GM21723 (cell line): ENCODE results near the gene SLC26A11.
A peak's percentile ranks its signal among the peaks of the same experiment; 100 is the strongest.

Experiments
- ATAC-seq: cut with Tn5 transposase; IDR thresholded peaks from one replicate; pipeline ENCODE4 v1.9.1; 2021; ENCODE audit warnings: mild to moderate bottlenecking, moderate library complexity; ENCODE audit not compliant: unreplicated experiment

SLC26A11 gene

GRCh38 chr17:80220054-80220735 is at the start of gene SLC26A11, which contains the start of gene SGSH:
Gene SLC26A11 (plus strand): TSS chr17:80220427. CDS start chr17:80221561, 1,134 bp downstream.
Gene SGSH (minus strand): TSS chr17:80220333. CDS start chr17:80220313, 20 bp downstream.
- peak; percentile 39 for ATAC-seq

- no peak for ATAC-seq
Measured at GRCh38 chr17:80171681-80172080, 48.5 kb upstream of the SLC26A11 start.

DNA sequence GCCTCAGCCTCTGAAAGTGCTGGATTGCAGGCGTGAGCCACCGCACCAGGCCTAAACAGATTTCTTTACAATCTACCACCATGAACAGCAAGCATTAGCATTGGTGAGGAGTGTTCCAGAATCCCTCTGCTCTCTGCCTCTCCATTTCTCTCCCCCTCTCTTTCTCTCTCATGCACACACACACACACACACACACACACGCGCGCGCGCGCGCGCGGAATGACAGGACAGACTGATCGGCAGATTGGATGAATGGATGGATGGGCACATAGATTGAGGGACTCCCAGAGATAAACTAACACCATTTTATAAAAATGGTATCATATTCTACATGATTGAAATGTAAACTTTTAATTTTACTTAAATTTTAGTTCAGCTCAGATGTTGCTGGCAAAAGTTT is 47.1 kb upstream of the SLC26A11 start:
- no peak for ATAC-seq

- no peak for ATAC-seq
Measured at GRCh38 chr17:80173916-80174315, 46.3 kb upstream of the SLC26A11 start.

GRCh38 chr17:80176757-80177156 is 43.5 kb upstream of the SLC26A11 start:
- ATAC-seq, result no peak

DNA sequence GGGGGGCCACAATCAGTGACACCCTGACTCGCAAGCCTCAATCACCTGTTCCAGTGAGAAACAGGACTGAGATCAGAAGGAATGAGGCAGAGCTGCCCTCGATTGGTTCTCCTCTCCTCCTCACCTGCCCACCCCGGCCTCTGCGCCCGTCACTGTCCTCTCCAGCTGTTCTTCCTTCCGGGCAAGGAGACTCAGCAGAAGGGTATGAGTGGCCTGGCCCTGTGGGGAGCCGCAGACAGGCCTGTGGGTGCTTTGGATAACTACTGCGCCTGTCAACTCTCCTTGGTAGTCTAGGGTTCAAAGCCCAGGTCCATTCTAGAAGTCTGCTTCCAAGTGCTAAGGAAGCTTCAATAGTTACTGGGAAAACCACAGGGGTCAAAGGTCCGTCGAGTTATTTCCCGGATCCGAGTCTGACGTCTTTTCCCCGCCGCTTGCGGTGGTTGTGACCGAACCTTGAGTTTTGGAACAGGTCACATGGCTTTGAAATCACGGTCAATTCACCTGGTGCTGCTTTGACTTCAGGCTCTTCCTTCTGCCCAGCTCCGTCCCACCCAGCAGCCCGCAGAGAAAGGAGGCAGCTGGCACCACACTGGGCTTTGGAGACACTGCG is 42.1 kb upstream of the SLC26A11 start:
- no peak for ATAC-seq

DNA sequence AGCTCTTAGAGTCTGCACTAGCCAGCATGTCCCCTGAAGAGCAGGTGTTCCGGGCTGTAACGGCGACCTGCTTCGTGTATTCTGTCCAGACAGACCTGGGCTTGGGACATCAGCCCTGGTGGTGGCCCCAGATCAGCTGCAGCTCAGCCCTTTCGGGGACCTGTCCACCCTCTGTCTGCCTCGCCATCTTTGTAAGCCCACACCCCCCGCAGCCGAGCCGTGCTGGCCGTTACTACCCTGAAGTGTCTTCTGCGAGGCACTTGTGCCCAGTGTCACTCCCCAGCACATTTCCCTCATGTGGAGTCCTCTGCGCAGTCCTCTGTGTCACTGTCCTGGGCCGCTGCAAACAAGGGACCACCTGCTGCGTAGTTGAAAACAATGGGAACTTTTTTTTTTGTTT is 40.0 kb upstream of the SLC26A11 start:
- no peak for ATAC-seq

DNA sequence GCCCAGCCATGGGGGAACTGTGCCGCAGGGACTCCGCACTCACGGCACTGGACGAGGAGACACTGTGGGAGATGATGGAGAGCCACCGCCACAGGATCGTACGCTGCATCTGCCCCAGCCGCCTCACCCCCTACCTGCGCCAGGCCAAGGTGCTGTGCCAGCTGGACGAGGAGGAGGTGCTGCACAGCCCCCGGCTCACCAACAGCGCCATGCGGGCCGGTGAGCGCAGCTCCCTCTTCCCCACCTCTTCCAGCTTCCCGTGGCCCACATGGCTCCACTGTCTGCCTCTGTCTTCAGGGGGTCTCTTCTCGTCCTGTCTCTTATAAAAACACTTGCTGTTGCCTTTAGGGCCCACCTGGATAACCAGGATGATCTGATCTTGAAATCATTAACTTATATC is 38.8 kb upstream of the SLC26A11 start:
- no peak for ATAC-seq

- ATAC-seq, result no peak
Measured at GRCh38 chr17:80182118-80182844, 37.9 kb upstream of the SLC26A11 start.

GRCh38 chr17:80182845-80183223 is 37.4 kb upstream of the SLC26A11 start:
- no peak for ATAC-seq

DNA sequence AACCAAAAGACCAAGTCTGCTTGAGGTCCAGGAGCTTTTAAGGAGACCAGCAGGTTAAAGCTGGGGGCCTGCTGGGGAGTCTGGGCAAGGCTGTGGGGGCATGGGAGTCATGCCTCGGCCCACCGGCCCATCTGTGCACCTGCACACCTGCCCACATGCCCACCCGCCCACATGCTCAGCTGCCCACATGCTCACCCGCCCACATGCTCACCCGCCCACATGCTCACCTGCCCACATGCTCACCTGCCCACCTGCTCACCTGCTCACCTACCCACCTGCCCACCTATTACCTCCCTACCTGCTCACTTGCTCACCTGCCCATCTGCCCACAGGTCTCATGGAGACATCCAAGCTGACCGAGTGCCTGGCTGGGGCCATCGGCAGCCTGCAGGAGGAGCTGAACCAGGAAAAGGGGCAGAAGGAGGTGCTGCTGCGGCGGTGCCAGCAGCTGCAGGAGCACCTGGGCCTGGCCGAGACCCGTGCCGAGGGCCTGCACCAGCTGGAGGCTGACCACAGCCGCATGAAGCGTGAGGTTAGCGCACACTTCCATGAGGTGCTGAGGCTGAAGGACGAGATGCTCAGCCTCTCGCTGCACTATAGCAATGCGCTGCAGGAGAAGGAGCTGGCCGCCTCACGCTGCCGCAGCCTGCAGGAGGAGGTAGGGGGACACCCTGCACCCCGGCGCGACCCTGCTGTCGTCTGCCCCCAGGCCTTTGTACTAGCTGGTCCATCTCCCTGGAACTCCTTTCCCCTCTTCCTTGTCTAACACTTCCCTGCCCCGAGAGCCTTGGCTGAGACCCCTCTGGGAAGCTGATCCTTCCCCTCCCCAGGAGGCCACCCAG is 36.4 kb upstream of the SLC26A11 start:
- ATAC-seq, result no peak

GRCh38 chr17:80184423-80184714 is 35.9 kb upstream of the SLC26A11 start:
- ATAC-seq, result no peak

DNA sequence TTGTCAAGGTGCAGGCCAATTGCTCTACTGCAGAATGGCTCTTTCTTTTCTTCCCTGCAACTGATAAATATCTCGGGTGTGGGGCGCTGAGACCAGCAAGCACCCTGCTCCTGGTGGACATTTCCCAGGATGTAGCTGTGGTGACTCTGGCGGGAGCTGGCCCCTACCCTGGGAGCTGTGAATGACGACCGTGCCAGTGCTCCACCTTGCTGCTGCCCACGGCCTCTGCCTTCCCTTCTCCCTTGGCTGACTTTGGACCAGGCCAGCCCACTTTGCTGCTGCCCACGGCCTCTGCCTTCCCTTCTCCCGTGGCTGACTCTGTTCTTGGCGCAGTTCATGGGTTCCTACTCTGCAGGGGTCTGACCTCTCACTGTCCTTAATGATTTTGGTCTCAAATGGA is 34.3 kb upstream of the SLC26A11 start:
- no peak for ATAC-seq

- no peak for ATAC-seq
Measured at GRCh38 chr17:80187090-80187489, 33.1 kb upstream of the SLC26A11 start.

GRCh38 chr17:80187515-80187941 is 32.7 kb upstream of the SLC26A11 start:
- no peak for ATAC-seq

DNA sequence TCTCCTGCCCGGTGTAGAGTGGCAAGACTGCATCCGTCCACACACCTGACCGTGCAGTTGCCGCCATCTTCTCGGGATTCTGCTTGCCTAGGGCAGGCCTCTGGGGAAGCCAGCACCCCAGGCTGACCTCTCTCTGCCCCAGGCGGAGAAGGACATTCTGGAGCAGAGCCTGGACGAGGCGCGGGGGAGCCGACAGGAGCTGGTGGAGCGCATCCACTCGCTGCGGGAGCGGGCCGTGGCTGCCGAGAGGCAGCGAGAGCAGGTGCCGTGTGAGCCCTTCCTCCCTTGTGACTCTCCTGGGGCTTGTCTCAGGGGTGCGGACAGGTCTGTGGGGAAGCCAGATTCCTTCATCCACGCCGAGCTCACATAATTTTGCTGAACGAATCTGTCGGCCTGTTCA is 30.6 kb upstream of the SLC26A11 start:
- ATAC-seq, result no peak

DNA sequence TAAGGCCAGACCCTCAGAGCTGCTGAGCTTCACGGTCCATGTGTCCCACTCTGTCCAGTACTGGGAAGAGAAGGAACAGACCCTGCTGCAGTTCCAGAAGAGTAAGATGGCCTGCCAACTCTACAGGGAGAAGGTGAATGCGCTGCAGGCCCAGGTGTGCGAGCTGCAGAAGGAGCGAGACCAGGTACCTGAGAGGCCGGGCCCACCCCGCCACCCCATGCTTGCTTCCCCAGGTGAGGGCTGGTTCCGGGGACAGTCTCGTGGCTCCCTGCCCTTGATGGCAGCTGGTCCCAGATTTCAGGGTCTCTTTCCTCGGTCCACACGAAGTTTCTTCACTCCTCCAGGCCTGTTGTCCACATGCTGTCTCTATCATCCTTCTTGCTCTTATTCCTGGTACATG is 29.5 kb upstream of the SLC26A11 start:
- ATAC-seq, result no peak

DNA sequence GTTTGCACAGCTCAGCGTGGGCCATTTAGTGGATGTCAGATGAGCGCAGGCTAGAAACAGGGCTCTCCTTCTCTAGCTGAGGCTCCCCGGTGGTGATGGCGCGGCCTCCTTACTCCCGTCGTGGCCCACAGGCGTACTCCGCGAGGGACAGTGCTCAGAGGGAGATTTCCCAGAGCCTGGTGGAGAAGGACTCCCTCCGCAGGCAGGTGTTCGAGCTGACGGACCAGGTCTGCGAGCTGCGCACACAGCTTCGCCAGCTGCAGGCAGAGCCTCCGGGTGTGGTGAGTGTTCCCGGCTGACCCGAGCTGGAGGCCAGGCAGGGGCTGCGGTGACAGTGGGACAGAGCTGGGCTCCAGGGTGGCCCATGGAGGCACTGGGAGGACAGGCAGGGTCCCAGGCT is 29.0 kb upstream of the SLC26A11 start:
- ATAC-seq, result no peak

GRCh38 chr17:80191865-80192661 is 28.2 kb upstream of the SLC26A11 start:
- no peak for ATAC-seq

- no peak for ATAC-seq
Measured at GRCh38 chr17:80195141-80195540, 25.1 kb upstream of the SLC26A11 start.
